GM21717 (cell line): ENCODE measurements around the gene MCAM.

Source experiments
- ATAC-seq: cut with Tn5 transposase; IDR thresholded peaks from one replicate; pipeline ENCODE4 v1.9.1; 2021; ENCODE audit warnings: mild to moderate bottlenecking, moderate library complexity; ENCODE audit not compliant: unreplicated experiment

The MCAM gene

GRCh38 chr11:119309953-119310681, 6.8 kb downstream of the MCAM start:
- ATAC-seq = no peak

- no peak for ATAC-seq
Measured at GRCh38 chr11:119309411-119309810, 7.5 kb downstream of the MCAM start.

GRCh38 chr11:119307974-119308373, 9.0 kb downstream of the MCAM start:
- ATAC-seq = no peak

GRCh38 chr11:119307219-119307618, 9.7 kb downstream of the MCAM start:
- ATAC-seq = no peak

GRCh38 chr11:119306373-119306890, 10.5 kb downstream of the MCAM start:
- ATAC-seq = no peak

GRCh38 chr11:119305556-119306372, 11.2 kb downstream of the MCAM start:
- ATAC-seq = no peak

- no peak for ATAC-seq
Measured at GRCh38 chr11:119303227-119303718, 13.7 kb downstream of the MCAM start.

- ATAC-seq = no peak
Measured at GRCh38 chr11:119300198-119300964, 16.5 kb downstream of the MCAM start.

GRCh38 chr11:119299416-119299815, 17.5 kb downstream of the MCAM start:
- no peak for ATAC-seq

GRCh38 chr11:119298726-119299125, 18.2 kb downstream of the MCAM start:
- no peak for ATAC-seq

- ATAC-seq = no peak
Measured at GRCh38 chr11:119297938-119298337, 19.0 kb downstream of the MCAM start.

GRCh38 chr11:119295178-119295577, 21.8 kb downstream of the MCAM start:
- no peak for ATAC-seq

- ATAC-seq = no peak
Measured at GRCh38 chr11:119293461-119293860, 23.5 kb downstream of the MCAM start.

GRCh38 chr11:119290894-119291497, 25.9 kb downstream of the MCAM start:
- ATAC-seq = no peak

GRCh38 chr11:119288219-119288618, 28.7 kb downstream of the MCAM start:
- no peak for ATAC-seq

- no peak for ATAC-seq
Measured at GRCh38 chr11:119285431-119285830, 31.5 kb downstream of the MCAM start.

- no peak for ATAC-seq
Measured at GRCh38 chr11:119284344-119285157, 32.4 kb downstream of the MCAM start.

- no peak for ATAC-seq
Measured at GRCh38 chr11:119282495-119282894, 34.4 kb downstream of the MCAM start.

GRCh38 chr11:119277660-119278059, 39.3 kb downstream of the MCAM start:
- ATAC-seq = no peak

- no peak for ATAC-seq
Measured at GRCh38 chr11:119273721-119274120, 43.2 kb downstream of the MCAM start.
